AG04449 (cell line): ENCODE data around the gene ALLC.

Experiments used
- CTCF ChIA-PET: fragments of 350-600 bp; formaldehyde crosslinking; extraction: SDS; loops from one replicate; lab custom pipeline; 2021; ENCODE audit warnings: antibody characterized with exemption; lab: Yijun Ruan, JAX
- POLR2A ChIA-PET: fragments of 400-600, 350-600 bp; formaldehyde crosslinking; extraction: SDS; loops from one replicate; lab custom pipeline; 2020; ENCODE audit warnings: antibody characterized with exemption, inconsistent platforms; lab: Yijun Ruan, JAX
- DNase-seq: peaks from one replicate; pipeline ENCODE4 v3.0.0-alpha.2; 2010; ENCODE audit warnings: low read depth, low spot score
- H3K4me3 ChIP-seq: 2 replicates; pipeline ENCODE4 v1.5.1; 2011; ENCODE audit warnings: low read depth, mild to moderate bottlenecking, control low read depth, low read length
- TF ChIP-seq, protein P1 (sequence below): IDR thresholded peaks from one replicate; pipeline ENCODE4 v1.5.1; 2011; ENCODE audit warnings: mild to moderate bottlenecking, moderate library complexity, low read length, control low read depth, inconsistent platforms; ENCODE audit not compliant: insufficient read depth; ENCODE audit errors: missing control alignments

Gene ALLC

GRCh38 chr2:3647831-3648651 is 10.0 kb upstream of the ALLC start:
- TF ChIP-seq, protein P1, sequence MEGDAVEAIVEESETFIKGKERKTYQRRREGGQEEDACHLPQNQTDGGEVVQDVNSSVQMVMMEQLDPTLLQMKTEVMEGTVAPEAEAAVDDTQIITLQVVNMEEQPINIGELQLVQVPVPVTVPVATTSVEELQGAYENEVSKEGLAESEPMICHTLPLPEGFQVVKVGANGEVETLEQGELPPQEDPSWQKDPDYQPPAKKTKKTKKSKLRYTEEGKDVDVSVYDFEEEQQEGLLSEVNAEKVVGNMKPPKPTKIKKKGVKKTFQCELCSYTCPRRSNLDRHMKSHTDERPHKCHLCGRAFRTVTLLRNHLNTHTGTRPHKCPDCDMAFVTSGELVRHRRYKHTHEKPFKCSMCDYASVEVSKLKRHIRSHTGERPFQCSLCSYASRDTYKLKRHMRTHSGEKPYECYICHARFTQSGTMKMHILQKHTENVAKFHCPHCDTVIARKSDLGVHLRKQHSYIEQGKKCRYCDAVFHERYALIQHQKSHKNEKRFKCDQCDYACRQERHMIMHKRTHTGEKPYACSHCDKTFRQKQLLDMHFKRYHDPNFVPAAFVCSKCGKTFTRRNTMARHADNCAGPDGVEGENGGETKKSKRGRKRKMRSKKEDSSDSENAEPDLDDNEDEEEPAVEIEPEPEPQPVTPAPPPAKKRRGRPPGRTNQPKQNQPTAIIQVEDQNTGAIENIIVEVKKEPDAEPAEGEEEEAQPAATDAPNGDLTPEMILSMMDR = no peak
- no peak overlapping the region for H3K4me3 ChIP-seq
- POLR2A ChIA-PET = no interaction called here
- DNase-seq = no peak
- CTCF ChIA-PET = interaction anchor here (1.0 kb wide), 1 partner anchor 224 kb away, joined by 5 read pairs; no protein-coding TSS in a partner anchor

DNA sequence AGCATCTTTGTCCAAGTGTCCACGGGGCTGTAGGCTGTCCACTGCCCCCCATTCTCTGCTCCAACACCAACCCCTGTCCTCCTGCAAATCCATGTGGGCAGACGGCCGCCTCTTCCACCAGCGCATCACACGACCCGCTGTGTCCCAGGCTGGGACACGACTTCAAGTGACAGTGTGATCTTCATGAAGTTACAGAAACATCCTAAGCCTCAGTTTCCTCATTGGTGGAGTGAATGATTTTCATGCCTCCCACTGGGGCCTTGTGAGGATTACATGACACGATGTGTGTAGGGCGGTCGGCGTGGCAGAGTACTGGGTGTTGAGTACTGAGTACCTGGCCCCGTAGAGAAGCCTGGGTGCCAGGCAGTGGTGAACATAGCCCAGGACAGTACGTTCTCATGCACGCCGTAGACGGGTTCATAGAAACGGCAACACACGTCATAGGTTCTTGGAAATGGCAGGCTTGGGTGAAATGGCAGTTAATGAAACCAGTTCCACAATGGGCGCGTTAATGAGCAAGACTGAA is 9.3 kb upstream of the ALLC start:
- ChIA-PET CTCF (interaction anchor here (1.0 to 5.4 kb wide), 3 partner anchors 12 to 226 kb away, joined by 3 to 96 read pairs (median 5); no protein-coding TSS in a partner anchor), POLR2A (no interaction called here)
- TF ChIP-seq, protein P1 = no peak
- no peak for DNase-seq
- no peak overlapping the region for H3K4me3 ChIP-seq

DNA sequence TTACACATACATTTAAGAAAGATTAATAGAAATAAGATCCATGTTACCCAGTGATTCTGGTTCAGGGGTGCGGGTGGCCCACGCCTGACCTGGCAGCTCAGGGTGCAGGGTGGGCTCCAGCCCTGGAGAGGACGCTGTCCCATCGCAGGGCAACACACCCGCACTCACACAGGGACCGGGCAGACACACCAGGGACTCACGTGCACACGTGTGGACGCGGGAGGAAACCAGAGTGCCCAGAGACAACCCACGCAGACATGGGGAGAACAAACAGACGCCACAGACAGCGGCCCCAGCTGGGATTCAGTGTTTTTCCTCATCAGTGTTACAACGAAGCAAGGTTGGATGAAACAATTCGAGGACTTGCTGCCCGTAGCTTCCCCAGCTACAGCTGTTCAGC is 8.4 kb upstream of the ALLC start:
- H3K4me3 ChIP-seq = no peak overlapping the region
- CTCF ChIA-PET = interaction anchor here (1.0 to 5.4 kb wide), 5 partner anchors 12 to 226 kb away, joined by 3 to 96 read pairs (median 3); no protein-coding TSS in a partner anchor
- POLR2A ChIA-PET = no interaction called here
- TF ChIP-seq, protein P1 = no peak
- no peak for DNase-seq

DNA sequence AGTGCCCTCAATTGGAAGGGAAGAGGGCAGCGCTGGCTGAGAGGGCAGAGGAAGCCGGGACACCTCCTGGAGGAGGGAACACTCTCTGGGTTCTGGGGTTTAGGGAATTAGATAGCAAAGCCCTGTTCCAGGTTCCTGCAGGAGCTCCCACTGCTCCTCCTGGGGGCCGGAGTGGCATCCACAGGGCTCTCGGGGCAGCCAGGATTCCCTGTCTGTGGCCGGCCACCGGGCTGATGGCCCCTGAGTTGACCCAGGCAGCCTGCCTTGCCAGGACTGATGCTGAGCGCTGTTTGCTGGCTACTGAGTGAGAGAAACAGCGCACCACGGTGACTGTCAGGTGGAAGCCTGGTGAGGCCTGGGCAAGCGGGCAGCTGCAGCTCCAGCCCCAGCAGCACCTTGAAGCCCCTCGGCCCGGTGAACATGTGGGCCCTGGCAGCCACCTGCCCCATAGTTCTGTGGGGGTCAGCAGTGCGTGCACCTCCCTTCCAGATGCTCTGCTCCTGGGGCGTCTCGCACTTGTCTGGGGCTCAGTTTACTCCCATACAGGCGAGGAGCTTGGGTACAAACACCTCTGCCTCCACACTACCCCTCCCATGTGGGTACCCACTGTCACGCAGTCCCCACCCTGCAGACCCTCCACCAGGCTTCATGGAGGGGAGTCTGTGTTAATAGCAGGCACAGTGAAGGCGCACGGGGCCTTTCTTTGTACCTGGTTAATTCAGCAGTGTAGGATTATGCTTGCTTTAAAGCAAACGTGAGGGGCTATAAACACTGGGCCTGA is 7.7 kb upstream of the ALLC start:
- ChIA-PET CTCF (interaction anchor here (0.9 to 5.4 kb wide), 13 partner anchors 9 to 1796 kb away, joined by 3 to 96 read pairs (median 3); no protein-coding TSS in a partner anchor), POLR2A (no interaction called here)
- no peak for DNase-seq
- no peak overlapping the region for H3K4me3 ChIP-seq
- TF ChIP-seq, protein P1 = no peak

GRCh38 chr2:3651691-3652648 is 6.0 kb upstream of the ALLC start:
- H3K4me3 ChIP-seq = no peak overlapping the region; the same call in 1 of the 2 replicates
- TF ChIP-seq, protein P1 = no peak
- DNase-seq = no peak
- ChIA-PET CTCF (interaction anchor here (0.7 to 5.4 kb wide), 23 partner anchors 9 to 1766 kb away, joined by 3 to 96 read pairs (median 4); partner anchors contain the start of gene COLEC11), POLR2A (no interaction called here)
